OCI-LY7 (cell line): ENCODE data around the gene EXTL1. TPM values are rescaled to one million over a fixed set of nuclear protein-coding genes. Genes with fewer than 3 reads are reported as not detected.

ENCODE experiments used
- BruUV-seq: library from RNA; stranded (reverse); fragments of 400-500 nt; replicated peaks from 2 replicates; lab custom pipeline; 2021; lab: Mats Ljungman, UMichigan
- CTCF ChIA-PET: fragments of 300-600 bp; sonication (Branson Sonifier 250); formaldehyde crosslinking; loops from one replicate; lab custom pipeline; 2022; ENCODE audit warnings: antibody characterized with exemption; ENCODE audit not compliant: unreplicated experiment; lab: Charles Lee
- POLR2A ChIA-PET: fragments of 300-600 bp; sonication (Branson Sonifier 250); formaldehyde crosslinking; loops from one replicate; lab custom pipeline; 2022; ENCODE audit warnings: antibody characterized with exemption; lab: Charles Lee
- DNase-seq: peaks from one replicate; pipeline ENCODE4 v3.0.0-alpha.2; 2015; ENCODE audit warnings: low spot score
- H2AFZ ChIP-seq: fragments of 200-600 bp; sonication (generic), shearing (Covaris generic); 2 replicates; pipeline ENCODE4 v1.6.1; 2014; ENCODE audit warnings: mild to moderate bottlenecking, antibody characterized with exemption, low read length, moderate library complexity
- H3K27ac ChIP-seq: fragments of 200-600 bp; sonication (generic); 2 replicates; pipeline ENCODE4 v1.5.1; 2014; ENCODE audit warnings: mixed run types, low read depth, mild to moderate bottlenecking, moderate library complexity, low read length, inconsistent platforms; ENCODE audit not compliant: poor library complexity, severe bottlenecking
- H3K36me3 ChIP-seq: fragments of 200-600 bp; sonication (generic); 2 replicates; pipeline ENCODE4 v1.6.1; 2014; ENCODE audit warnings: mild to moderate bottlenecking, antibody characterized with exemption, low read length, moderate library complexity, mixed read lengths; ENCODE audit not compliant: insufficient read depth
- H3K4me1 ChIP-seq: fragments of 200-600 bp; sonication (generic); 2 replicates; pipeline ENCODE4 v1.5.1; 2014; ENCODE audit warnings: mild to moderate bottlenecking, low read length; ENCODE audit not compliant: insufficient read depth, poor library complexity, severe bottlenecking
- H3K4me2 ChIP-seq: fragments of 200-600 bp; sonication (generic); 2 replicates; pipeline ENCODE4 v1.6.1; 2014; ENCODE audit warnings: mild to moderate bottlenecking, low read length
- H3K4me3 ChIP-seq: fragments of 200-600 bp; sonication (generic); 2 replicates; pipeline ENCODE4 v1.5.1; 2014; ENCODE audit warnings: mild to moderate bottlenecking, low read depth, low read length; ENCODE audit not compliant: poor library complexity, severe bottlenecking
- H3K79me2 ChIP-seq: fragments of 200-600 bp; sonication (generic); 2 replicates; pipeline ENCODE4 v1.6.1; 2016; ENCODE audit warnings: low read depth, mild to moderate bottlenecking, low read length, moderate library complexity, mixed read lengths; ENCODE audit not compliant: insufficient read depth
- H3K9me2 ChIP-seq: fragments of 200-600 bp; sonication (generic); 2 replicates; pipeline ENCODE4 v1.6.1; 2016; ENCODE audit warnings: mild to moderate bottlenecking, low read length, mixed read lengths; ENCODE audit not compliant: insufficient read depth
- H3K9me3 ChIP-seq: fragments of 200-600 bp; sonication (generic); 2 replicates; pipeline ENCODE4 v1.6.1; 2014; ENCODE audit warnings: mild to moderate bottlenecking, mixed run types, low read length, mixed read lengths
- H4K20me1 ChIP-seq: fragments of 200-600 bp; sonication (generic); 2 replicates; pipeline ENCODE4 v1.6.1; 2014; ENCODE audit warnings: mild to moderate bottlenecking, antibody characterized with exemption, low read length, moderate library complexity, mixed read lengths; ENCODE audit not compliant: insufficient read depth
- EZH2phosphoT487 ChIP-seq: fragments of 200-600 bp; sonication (generic); IDR thresholded peaks from 2 replicates; pipeline ENCODE4 v1.6.1; 2018; ENCODE audit warnings: low read depth, borderline replicate concordance, mild to moderate bottlenecking, mixed run types, antibody characterized with exemption, low read length, moderate library complexity, mixed read lengths
- intact Hi-C: fragments of 100-400 bp; cut with micrococcal nuclease; formaldehyde crosslinking; loops from one replicate; pipeline ENCODE4 v1.10.0; 2022; ENCODE audit not compliant: unreplicated experiment
- total RNA-seq, 2 experiments: library from RNA; depleted of rRNA in 1 of 2; stranded (reverse); fragments of >200 nt in 1 of 2; shearing (Covaris generic) in 1 of 2; gene quantifications; 2 replicates each; pipeline ENCODE4 v1.2.3, GENCODE V29; 2014 to 2022
- TF ChIP-seq, protein P1 (sequence below): fragments of 200-600 bp; sonication (generic); conservative IDR thresholded peaks from 2 replicates; pipeline ENCODE4 v1.5.1; 2014; ENCODE audit warnings: mild to moderate bottlenecking, antibody characterized with exemption, low read length, moderate library complexity, mixed read lengths

The EXTL1 gene
- total RNA-seq, 2 experiments from 2014 or later = 0.67 TPM; not detected in 1

GRCh38 chr1:26016258-26016952, 5.2 kb upstream of the EXTL1 start:
- DNase-seq = no peak
- H2AFZ ChIP-seq = no peak overlapping the region
- H3K9me3 ChIP-seq = no peaks in the 10 kb centered on the region
- no peaks in the 10 kb centered on the region for H3K9me2 ChIP-seq
- BruUV-seq = no TSS peak
- no peak overlapping the region for H3K27ac ChIP-seq
- TF ChIP-seq, protein P1, sequence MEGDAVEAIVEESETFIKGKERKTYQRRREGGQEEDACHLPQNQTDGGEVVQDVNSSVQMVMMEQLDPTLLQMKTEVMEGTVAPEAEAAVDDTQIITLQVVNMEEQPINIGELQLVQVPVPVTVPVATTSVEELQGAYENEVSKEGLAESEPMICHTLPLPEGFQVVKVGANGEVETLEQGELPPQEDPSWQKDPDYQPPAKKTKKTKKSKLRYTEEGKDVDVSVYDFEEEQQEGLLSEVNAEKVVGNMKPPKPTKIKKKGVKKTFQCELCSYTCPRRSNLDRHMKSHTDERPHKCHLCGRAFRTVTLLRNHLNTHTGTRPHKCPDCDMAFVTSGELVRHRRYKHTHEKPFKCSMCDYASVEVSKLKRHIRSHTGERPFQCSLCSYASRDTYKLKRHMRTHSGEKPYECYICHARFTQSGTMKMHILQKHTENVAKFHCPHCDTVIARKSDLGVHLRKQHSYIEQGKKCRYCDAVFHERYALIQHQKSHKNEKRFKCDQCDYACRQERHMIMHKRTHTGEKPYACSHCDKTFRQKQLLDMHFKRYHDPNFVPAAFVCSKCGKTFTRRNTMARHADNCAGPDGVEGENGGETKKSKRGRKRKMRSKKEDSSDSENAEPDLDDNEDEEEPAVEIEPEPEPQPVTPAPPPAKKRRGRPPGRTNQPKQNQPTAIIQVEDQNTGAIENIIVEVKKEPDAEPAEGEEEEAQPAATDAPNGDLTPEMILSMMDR = no peak
- no peak for TF ChIP-seq EZH2phosphoT487
- intact Hi-C loops = no loop called here
- CTCF ChIA-PET = interaction anchor here (0.6 kb wide), 1 partner anchor 222 kb away, joined by 4 read pairs; no protein-coding TSS in a partner anchor
- no peak overlapping the region for H3K4me2 ChIP-seq
- POLR2A ChIA-PET = interaction anchor here (1.0 kb wide), 1 partner anchor 19 kb away, joined by 3 read pairs; the partner anchor contains the start of gene PAFAH2
- H3K36me3 ChIP-seq = no peaks in the 10 kb centered on the region
- no peaks in the 10 kb centered on the region for H4K20me1 ChIP-seq
- H3K4me3 ChIP-seq = no peak overlapping the region
- peaks cover 2% of the 10 kb centered on the region for H3K4me1 ChIP-seq
- no peaks in the 10 kb centered on the region for H3K79me2 ChIP-seq

- peaks cover 4% of the 10 kb centered on the region for H3K4me1 ChIP-seq
- TF ChIP-seq, protein P1 = no peak
- TF ChIP-seq EZH2phosphoT487 = no peak
- DNase-seq = no peak
- CTCF ChIA-PET = interaction anchor here (0.6 kb wide), 1 partner anchor 222 kb away, joined by 4 read pairs; no protein-coding TSS in a partner anchor
- H3K27ac ChIP-seq = no peak overlapping the region
- intact Hi-C loops = no loop called here
- H3K9me3 ChIP-seq = no peaks in the 10 kb centered on the region
- no peaks in the 10 kb centered on the region for H3K79me2 ChIP-seq
- no peaks in the 10 kb centered on the region for H3K9me2 ChIP-seq
- no peak overlapping the region for H3K4me3 ChIP-seq
- BruUV-seq = no TSS peak
- POLR2A ChIA-PET = interaction anchor here (1.0 kb wide), 1 partner anchor 20 kb away, joined by 3 read pairs; the partner anchor contains the start of gene PAFAH2
- H3K36me3 ChIP-seq = no peaks in the 10 kb centered on the region
- H3K4me2 ChIP-seq = no peak overlapping the region
- no peak overlapping the region for H2AFZ ChIP-seq
- H4K20me1 ChIP-seq = no peaks in the 10 kb centered on the region
Measured at GRCh38 chr1:26016953-26017545, 4.5 kb upstream of the EXTL1 start.
